GM12874 (cell line): Measurements from ENCODE around the gene LYRM1.

Experiments
- TF ChIP-seq, protein P1 (sequence below): IDR thresholded peaks from 2 replicates; pipeline ENCODE4 v1.5.1; 2011; ENCODE audit warnings: low read depth, mild to moderate bottlenecking, control low read depth, low read length, moderate library complexity; ENCODE audit not compliant: insufficient read depth

Gene LYRM1

DNA sequence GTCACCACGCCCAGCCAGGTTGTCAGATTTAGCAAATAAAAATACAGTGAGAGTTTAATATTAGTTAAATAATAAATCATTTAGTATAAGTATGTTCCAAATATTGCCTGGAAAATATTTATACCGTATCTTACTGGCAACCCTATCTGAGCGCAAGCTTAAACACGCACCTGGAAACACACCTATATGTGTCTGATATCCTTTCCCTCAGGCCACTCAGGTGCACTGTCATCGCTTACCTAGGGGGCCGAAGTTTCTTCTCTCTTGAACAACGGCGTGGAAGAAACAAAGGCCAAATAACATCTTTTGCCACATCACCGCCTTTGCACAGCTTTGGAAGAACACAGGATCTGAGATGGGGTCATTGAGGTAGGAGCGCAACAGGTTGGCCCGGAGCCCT is 54.0 kb downstream of the LYRM1 start:
- TF ChIP-seq, protein P1, sequence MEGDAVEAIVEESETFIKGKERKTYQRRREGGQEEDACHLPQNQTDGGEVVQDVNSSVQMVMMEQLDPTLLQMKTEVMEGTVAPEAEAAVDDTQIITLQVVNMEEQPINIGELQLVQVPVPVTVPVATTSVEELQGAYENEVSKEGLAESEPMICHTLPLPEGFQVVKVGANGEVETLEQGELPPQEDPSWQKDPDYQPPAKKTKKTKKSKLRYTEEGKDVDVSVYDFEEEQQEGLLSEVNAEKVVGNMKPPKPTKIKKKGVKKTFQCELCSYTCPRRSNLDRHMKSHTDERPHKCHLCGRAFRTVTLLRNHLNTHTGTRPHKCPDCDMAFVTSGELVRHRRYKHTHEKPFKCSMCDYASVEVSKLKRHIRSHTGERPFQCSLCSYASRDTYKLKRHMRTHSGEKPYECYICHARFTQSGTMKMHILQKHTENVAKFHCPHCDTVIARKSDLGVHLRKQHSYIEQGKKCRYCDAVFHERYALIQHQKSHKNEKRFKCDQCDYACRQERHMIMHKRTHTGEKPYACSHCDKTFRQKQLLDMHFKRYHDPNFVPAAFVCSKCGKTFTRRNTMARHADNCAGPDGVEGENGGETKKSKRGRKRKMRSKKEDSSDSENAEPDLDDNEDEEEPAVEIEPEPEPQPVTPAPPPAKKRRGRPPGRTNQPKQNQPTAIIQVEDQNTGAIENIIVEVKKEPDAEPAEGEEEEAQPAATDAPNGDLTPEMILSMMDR: no peak

DNA sequence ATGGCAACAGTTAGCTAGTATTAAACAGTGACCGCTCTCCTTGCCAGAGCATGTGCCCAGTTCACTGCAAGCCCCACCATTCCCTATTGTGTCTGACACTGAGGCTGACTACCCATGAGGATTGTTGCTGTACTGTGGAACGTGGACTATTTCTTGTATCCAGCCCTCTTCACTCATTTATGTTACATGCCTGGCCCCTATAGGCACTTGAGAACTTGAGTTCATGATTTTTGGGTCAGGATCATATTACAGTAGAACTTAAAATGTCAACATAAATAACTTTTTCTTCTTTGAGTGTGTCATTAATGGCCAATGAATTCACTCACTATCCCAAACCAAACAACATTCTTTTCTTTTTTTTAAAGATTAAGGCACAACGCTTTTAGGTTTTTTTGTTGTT is 55.7 kb downstream of the LYRM1 start:
- TF ChIP-seq, protein P1: no peak

DNA sequence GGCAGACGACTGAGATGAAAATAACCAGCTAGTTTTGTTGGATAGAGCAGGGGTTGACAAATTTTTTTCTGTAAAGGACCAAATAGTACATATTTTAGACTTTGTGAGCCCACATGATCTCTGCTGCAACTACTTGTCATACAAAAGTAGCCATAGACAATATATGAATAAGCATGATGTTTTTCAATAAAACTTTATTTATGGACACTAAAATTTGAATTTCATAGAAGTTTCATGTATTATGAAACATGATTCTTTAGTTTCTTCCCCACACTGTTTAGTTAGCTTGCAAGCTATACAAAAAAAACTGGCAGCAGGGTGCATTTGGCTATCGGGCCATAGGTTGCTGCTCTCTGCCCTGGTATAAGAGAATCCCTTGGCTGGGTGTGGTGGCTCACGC is 56.6 kb downstream of the LYRM1 start:
- TF ChIP-seq, protein P1: no peak

DNA sequence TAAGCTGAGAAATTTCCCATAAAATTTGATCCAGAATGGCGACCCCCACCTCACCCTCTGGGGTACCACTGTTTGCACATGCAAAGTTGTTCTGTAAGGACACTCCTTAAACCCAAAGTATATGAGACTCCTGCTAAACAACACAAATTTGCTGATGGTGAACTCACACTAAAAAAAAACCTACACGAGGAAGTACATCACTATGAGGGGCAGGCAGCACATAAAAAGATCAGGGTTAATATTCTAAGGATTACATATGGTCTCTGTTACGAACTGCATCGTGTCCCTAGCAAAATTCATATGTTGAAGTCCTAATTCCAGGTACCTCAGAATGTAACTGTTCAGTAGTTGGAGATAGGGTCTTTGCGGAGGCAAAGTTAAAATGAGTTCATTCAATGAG is 60.3 kb downstream of the LYRM1 start:
- TF ChIP-seq, protein P1: no peak

DNA sequence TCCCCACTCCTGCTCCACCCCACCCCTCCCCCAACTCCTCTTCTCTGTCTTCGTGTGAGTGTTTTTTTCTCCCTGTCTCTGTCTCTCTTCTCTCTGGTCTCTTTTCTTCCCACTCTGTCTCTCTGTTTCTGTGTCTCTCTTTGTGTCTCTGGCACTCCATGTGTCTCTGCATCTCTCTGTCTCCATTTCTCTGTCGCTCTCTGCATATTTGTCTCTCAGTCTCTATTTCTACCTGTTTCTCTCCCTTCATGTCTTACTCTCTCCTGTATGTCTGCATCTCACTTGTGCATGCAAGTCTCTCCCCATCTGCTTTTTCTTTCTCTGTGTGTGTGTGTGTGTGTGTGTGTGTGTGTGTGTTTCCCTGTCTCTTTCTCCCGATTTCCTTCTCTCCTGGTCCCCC is 68.2 kb downstream of the LYRM1 start:
- TF ChIP-seq, protein P1: no peak

DNA sequence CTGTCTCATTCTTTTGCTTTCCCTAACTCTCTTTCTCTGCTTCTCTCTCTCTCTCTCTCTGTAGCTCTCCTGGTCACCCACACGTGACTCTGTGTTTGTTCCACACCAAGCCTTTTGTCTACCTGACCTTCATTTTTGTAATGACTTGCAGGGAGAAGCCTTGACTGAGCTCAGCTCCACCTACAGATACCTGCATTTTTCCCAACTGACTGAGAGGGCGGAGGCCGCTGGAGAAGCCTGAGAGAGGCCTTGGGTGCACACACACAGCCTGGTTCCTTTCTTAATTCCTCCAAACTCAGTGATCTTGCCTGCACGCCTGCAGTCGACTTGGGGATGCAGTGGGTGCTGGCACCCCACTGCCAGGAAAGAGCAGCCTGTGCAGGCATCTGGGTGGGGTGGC is 68.8 kb downstream of the LYRM1 start:
- TF ChIP-seq, protein P1: no peak

DNA sequence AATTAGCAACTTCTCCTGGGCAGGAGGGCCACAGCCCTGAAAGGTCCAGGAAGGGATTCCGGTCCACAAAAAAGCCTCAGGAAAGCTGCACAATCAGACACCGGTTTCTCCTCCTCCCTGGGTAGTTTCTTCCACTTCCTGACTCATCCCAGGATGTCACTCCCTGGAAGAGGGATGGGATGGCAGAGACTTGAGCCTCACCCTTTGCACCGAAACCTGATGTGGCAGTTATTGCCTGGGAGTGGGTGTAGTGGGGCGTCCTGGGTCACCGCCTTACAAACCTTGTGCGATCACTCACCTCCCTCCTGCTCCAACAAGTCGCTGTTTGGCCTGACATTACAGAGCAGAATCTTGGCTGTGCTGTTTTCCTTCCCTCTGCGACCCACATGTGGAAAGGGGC is 70.8 kb downstream of the LYRM1 start:
- TF ChIP-seq, protein P1: no peak
